ENCODE measurements around the gene CERS4.

GRCh38 chr19:8212212-8212611, 3.0 kb downstream of the CERS4 start:
- TF ChIP-seq POLR2A (IDR thresholded peaks at IDR 0.05) (no peak), CTCF (IDR thresholded peaks at IDR 0.05) (no peak)
